ENCODE results near the gene RAPGEF2.
"Not testable (repeated sequence)": the region's sequence is repeated elsewhere in the genome, so short reads cannot be mapped to it uniquely, and the experiment has no call there.

Gene RAPGEF2

DNA sequence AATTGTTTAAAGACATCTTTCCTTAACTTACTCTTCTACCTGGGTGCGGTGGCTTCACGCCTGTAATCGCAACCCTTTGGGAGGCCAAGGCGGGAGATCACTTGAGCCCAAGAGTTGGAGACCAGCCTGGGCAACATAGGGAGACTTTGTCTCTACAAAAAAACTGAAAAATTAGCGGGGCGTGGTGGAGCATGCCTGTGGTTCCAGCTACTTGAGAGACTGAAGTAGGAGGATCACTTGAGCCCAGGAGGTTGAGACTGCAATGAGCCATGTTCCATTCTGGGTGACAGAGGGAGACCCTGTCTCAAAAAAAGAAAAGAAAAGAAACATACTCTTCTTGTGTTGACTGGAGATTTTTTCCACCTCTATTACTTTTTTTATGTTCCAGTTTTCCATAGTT lies 181.9 kb downstream of the RAPGEF2 start:
- H3K4me3 ChIP-seq (ENCODE audit: low read depth, low read length): no peak overlapping the region
- no peak for DNase-seq (ENCODE audit: low read depth)

DNA sequence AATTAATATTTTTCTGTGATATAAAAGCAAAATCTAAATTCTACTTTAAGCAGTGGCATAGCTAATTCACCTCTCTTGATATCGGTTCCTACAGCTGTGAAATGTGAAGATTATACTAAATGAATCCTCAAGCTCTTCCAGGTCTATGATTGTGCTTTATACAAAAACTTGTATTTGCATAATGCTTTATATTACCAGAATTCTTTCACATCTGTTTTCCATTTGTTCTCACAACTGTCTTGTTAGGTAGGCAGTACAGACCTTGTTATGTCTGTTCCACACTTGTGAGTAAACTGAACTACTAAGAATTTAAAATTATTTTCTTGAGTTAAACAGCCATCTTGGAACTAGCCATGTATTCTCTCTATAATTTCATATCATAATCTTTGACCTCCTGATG lies 184.9 kb downstream of the RAPGEF2 start:
- no peak overlapping the region for H3K4me3 ChIP-seq (ENCODE audit: low read depth, low read length)

DNA sequence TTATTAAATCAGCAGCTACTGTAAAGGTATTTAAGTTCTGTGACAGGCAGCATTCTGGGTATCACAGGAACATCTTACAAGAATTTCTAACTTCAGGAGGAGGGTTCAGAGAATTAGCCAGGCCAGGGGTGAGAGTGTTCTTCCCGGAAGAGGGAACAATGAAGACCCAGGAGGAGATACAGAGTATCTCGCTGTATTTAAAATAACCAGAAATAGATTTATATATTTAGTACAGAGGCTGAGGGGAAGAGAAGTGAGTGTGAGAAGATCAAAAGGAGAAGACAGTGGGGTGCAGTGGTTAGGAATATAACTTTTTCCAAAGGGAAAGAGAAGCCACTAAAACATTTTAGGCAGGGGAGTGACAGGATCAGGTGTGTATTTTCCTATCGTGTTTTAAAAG lies 186.8 kb downstream of the RAPGEF2 start:
- DNase-seq (ENCODE audit: low read depth): no peak

More for the DNA sequence above, 184.9 kb downstream of the RAPGEF2 start:
- no peak for DNase-seq (ENCODE audit: low read depth)

DNA sequence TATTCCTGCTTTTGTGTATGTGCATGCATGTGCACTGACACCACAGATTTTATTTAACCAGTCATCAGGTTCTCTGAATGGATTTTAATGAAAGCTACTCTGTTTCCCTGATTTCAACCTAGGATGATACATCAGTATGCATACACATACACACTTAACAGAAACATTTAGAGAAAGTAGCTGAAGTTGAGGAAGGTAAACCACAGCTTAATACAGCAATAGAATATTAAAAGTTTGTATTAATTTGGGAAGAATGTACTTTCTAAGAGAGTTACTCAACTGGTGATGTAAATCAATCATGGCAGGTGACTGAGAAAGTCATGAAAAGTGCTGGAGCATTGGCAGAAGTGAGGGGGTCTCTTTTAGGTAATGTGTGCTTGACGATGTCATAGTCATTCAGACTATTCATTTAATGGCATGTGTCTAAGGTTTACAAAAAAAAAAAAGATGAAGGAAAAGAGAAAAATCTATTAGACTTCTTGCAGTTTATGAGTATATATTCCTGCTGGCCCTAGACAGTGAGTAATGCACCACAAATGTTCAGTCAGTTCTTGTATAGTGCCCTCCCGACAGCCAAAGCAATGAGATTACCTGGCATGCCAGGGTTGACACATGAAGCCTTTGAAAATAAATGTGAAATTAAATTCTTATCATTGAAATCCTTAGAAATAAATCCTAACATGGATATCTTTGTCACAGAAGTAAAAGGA lies 187.6 kb downstream of the RAPGEF2 start:
- no peak overlapping the region for H3K4me3 ChIP-seq (ENCODE audit: low read depth, low read length)
- DNase-seq (ENCODE audit: low read depth): no peak

More for the DNA sequence above, 186.8 kb downstream of the RAPGEF2 start:
- H3K4me3 ChIP-seq (ENCODE audit: low read depth, low read length): no peak overlapping the region

DNA sequence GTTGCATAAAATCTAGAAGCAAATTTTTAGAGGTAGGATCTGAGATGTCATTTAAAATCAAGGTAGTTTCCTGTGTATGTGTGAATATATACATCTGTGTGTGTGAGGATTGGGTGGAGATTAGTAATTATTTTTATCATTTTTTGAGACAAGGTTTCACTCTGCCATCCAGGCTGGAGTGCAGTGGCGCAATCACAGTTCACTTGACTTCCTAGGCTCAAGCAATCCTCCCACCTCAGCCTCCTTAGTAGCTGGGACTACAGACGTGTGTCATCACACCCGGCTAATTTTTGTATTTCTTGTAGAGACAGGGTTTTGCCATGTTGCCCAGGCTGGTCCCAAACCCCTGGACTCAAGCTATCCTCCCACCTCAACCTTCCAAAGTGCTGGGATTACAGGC lies 188.3 kb downstream of the RAPGEF2 start:
- H3K4me3 ChIP-seq (ENCODE audit: low read depth, low read length): no peak overlapping the region
- no peak for DNase-seq (ENCODE audit: low read depth)

DNA sequence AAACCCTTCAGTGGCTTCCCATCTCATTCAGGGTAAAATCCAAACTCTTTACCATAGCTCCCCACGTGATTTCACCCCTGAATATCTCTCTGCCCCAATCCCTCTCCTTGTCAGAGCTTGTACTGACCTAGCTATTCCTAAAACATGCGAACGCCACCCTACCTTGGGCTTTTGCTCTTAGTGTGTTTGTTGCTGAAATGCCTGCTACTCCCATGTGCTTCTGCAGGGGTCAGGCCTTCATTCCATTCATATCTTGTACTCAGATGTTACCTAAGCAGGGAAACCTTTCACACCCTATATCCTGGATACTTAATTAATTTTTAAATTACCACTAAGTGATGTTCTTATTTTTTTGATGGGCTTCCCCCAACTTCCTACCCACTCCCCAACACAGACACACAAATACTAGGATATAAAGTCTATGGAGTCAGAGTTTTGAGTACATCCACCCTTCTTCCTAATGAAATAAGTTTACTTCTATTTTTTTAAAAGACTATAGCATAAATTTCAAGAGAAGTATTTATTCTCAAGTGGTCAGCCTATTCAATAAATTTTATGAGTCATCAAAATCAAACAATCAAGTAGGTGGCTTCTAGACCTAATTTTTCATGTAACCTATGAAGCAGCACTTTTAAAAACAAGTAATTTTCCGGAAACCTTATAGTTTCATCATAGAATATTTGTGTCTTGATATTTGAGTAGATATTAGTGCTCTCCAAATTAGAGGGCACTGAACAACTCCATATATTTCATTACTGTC lies 189.4 kb downstream of the RAPGEF2 start:
- DNase-seq (ENCODE audit: low read depth): no peak
- no peak overlapping the region for H3K4me3 ChIP-seq (ENCODE audit: low read depth, low read length)

DNA sequence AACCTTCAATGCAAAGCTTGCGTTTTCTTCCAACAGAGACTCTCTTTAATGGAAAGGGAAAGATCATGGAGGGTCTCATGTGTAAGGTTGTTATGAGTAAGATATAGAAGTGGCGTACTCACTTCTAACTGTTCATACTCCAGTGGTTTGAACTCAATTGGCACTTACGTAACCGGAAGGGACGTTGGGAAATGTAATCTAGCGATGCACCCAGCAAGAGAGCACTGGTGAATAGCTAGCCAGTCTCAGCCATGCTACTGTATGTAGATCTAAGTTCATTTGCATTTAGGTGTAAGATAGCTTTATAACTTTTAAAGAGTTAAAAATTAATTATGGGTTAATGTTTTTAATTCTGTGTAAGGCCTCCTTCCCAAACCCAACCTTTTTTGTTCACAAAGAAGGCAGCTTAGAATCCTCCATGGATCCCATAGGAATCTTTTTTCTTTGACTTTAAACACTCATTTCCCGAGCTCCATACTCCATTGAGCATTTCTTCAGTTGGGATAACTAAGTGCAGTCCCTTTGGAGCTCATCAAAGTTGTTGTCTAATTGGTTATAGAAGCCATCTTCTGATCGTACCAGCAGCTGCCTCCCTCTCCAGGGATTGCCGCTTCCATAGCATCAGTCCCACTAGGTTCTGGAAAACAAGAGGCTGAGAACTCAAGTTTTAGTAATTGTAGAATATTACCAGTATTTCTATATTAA lies 191.1 kb downstream of the RAPGEF2 start:
- no peak for DNase-seq (ENCODE audit: low read depth)

DNA sequence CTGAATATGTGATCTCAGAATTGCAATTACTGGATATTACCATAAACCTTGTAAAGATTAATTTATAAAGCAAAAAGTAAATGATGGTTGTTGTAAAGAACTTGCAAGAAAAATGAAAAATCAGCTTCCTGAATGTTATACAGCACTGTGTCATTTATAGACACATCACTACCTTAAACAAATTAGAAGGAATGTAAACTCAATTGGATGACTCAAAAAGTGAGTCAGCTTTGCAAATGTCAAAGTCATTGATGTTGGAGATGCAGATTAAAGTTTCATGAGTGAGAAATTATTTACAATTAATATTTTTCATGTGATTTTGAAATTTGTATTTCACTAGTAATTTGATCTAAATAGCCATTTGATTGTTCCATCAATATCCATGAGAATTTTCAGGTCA lies 193.2 kb downstream of the RAPGEF2 start:
- no peak for DNase-seq (ENCODE audit: low read depth)
- no peak overlapping the region for H3K4me3 ChIP-seq (ENCODE audit: low read depth, low read length)

More for the DNA sequence above, 191.1 kb downstream of the RAPGEF2 start:
- no peak overlapping the region for H3K4me3 ChIP-seq (ENCODE audit: low read depth, low read length)

DNA sequence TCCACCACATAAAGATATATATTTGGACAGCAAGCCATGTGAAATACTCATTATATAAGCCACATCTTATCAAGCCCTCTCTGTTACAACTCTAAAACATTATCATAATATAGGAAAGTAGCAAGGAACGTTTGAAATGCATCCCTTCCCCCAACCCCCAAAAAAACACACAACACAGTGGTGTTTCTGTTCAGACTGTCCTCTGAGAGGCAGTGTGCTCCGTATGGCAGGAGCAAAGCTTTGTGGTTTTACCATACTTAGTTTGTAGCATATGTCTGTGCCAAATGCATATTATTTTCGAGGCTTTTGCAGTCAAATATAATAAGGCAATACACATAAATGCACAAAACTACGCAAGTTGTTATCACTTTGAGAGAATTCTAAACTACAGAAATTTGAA lies 194.2 kb downstream of the RAPGEF2 start:
- no peak for DNase-seq (ENCODE audit: low read depth)
- H3K4me3 ChIP-seq (ENCODE audit: low read depth, low read length): no peak overlapping the region

DNA sequence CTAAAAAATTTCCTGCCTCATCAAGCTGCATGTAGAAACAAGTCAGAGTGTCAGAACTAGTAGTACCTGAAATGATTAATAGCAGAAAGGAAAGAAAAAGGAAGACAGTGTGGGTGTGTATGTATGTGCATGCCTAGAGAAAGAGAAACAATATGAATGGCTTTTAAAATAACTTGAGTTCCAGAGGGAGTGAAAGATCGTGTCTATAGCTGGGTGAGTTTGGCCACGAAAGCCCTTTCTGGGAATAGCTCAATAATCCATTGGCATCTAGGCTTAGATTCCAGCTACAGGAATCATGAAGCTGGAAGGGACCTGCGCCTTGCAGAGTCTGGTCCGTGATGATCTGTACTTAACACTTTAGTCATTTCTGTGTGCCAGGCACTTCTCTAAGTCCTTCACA lies 195.6 kb downstream of the RAPGEF2 start:
- no peak for DNase-seq (ENCODE audit: low read depth)
- H3K4me3 ChIP-seq (ENCODE audit: low read depth, low read length): no peak overlapping the region

DNA sequence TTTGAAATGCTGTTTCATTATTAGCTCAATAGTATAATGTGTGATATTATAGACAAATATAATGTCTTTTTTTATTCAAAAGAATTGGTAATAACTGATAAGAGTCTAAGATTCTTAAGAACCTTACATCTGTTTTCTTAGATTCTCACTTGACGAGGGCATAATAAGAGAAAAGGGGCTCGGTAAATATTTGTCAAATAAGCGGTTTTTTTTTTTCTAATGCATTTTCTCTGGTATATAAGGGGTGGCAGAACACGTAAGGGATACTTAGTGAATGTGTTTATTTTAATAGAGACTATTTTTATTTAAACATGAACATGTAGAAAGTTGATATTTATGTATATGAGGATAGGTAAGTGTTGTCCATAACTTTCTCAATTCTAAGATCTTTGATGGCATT lies 200.6 kb downstream of the RAPGEF2 start:
- no peak overlapping the region for H3K4me3 ChIP-seq (ENCODE audit: low read depth, low read length)
- DNase-seq (ENCODE audit: low read depth): no peak

DNA sequence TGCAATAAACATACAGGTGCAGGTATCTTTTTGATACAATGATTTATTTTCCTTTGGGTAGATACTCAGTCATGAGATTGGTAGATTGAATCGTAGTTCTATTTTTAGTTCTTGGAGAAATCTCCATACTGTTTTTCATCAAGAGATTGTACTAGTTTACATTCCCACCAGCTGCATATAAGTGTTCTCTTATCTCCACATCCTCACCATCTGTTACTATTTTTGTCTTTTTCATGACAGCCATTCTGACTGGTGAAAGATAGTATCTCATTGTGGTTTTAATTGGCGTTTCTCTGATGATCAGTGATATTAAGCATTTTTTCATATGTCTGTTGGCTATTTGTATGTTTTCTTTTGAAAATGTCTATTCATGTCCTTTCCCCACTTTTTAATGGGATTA lies 202.2 kb downstream of the RAPGEF2 start:
- H3K4me3 ChIP-seq (ENCODE audit: low read depth, low read length): no peak overlapping the region

DNA sequence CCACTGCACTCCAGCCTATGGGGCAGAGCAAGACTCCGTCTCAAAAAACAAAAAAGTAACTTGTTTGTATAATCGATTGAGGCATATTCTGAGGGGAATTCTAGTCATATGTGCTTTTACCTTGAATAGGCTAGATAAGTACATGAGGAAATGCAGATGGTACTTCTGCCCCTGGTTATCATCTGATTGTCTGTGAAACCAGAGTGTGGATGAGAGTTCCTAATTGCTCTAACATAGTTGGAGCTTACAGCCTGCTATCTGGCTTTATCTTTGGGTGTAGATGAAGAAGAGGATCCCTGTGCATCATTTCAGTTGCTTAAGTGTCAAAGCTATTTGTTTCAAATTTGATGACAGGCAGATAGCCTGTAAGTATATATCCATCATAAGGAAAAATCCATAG lies 205.1 kb downstream of the RAPGEF2 start:
- no peak overlapping the region for H3K4me3 ChIP-seq (ENCODE audit: low read depth, low read length)
- DNase-seq (ENCODE audit: low read depth): no peak

More for the DNA sequence above, 202.2 kb downstream of the RAPGEF2 start:
- no peak for DNase-seq (ENCODE audit: low read depth)

DNA sequence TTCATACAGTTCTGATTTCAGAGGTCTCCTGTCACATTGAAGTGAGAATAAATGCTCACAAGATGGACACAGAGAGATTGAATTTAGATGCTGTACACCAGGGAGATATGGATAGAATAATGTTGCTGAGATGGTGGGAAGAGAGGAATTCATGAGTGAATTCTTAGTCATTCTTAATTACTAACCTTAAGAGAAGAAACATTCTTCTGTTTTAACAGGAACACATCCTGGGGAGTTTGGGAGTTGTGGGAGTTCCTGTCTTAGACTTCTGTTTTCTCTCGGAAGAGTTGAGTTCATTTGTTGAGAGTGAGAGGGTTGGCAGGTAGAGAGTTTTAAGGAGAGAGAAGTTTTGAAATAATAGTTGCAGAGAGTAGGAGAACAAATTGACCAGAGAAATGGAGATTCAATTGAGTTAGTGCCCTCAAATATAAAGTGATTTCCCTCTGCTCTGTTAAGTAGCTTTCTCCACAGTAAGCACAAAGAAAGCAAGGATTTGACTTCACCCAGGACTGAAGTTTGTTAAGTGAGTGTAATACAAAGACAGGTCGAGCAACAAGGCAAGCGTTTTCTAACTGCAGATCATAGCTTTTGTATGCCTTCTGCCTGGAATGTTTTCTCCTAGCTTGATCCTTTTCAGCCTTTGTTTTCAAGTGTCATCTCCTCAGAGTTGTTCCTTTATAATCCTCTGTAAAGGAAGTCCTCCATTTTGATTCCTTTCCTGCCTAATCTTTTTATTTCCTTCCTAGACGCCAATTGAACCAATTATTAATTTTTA lies 205.9 kb downstream of the RAPGEF2 start:
- DNase-seq (ENCODE audit: low read depth): peak; percentile 27
- H3K4me3 ChIP-seq (ENCODE audit: low read depth, low read length): no peak overlapping the region

DNA sequence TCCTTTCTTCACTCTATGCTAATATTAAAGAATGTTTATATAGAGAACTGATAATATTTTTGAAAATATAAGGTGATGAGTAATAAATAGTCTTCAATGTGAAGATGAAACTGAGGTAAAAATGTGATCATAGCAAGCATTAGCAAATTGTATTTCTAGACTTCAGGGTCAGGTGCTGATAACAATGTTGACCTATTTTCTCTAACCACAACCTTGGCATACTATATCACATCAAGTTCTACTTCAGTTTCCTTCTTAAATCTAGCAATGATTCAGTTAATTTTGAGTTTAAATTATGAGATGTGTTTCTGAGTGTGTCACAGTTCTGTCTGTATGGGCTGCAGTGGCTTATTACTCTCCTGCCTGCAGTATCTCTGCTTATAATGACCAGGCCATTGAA lies 209.4 kb downstream of the RAPGEF2 start:
- H3K4me3 ChIP-seq (ENCODE audit: low read depth, low read length): no peak overlapping the region
- DNase-seq (ENCODE audit: low read depth): no peak

DNA sequence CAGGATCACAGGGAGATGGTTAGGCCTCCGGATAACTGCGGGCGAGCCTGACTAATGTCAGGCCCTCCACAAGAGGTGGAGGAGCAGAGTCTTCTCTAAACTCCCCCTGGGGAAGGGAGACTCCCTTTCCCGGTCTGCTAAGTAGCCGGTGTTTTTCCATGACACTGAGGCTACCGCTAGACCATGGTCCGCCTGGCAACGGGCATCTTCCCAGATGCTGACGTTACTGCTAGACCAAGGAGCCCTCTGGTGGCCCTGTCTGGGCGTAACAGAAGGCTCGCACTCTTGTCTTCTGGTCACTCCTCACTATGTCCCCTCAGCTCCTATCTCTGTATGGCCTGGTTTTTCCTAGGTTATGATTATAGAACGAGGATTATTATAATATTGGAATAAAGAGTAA lies 213.0 kb downstream of the RAPGEF2 start:
- not testable (repeated sequence) for DNase-seq (ENCODE audit: low read depth); H3K4me3 ChIP-seq (ENCODE audit: low read depth, low read length)

DNA sequence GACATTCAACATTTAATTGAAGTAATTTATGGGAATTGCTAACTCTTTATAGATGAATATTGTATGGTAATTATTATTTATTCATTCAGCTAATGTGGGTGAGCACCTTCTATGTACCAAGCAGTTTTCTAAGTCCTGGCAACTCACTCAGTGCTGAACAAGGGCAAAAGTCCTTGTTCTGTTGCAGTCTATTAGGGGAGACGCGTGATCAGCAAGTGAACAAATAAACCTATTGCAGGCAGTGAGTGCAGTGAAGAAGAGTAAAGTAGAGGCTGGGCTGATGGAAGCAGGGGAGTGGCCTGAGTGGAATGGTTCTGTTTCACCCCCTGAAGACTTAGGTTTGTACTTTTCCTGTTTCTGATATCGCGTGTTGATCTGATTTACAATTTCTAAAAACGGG lies 214.3 kb downstream of the RAPGEF2 start:
- DNase-seq (ENCODE audit: low read depth): no peak
- H3K4me3 ChIP-seq (ENCODE audit: low read depth, low read length): no peak overlapping the region

DNA sequence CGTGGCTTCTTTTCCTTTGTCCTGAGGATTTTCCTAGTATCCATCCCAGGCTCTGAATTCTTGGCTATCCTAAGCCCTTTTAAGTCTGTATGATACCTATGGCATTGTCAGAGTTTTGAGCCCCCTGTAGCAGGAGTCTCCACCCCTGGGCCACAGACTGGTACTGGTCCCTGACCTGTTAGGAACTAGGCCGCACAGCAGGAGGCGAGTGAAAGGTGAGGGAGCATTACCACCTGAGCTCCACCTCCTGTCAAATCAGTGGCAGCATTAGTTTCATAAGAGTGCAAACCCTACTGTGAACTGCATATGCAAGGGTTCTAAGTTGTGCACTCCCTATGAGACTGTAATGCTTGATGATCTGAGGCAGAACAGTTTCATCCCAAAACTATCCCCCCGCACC lies 216.1 kb downstream of the RAPGEF2 start:
- H3K4me3 ChIP-seq (ENCODE audit: low read depth, low read length): no peak overlapping the region
- no peak for DNase-seq (ENCODE audit: low read depth)

DNA sequence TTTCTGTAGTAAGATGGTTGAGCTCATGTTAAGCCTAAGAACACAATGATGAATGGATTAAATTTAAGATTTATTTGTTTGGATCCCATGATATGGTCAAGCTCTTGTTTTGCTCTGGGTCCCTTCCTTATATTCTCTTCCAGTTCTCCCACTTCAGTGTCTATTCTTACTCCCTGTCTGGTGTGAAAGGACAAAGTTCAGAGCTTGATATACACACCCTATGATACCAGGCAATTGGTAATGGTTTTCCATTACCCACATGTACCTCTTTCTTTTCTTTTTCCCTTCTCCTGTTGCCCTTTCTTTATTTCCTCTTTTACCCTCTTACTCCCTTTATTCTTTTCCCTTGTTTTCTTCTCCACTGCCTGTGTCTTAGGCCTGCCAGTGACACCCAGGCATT lies 223.6 kb downstream of the RAPGEF2 start:
- DNase-seq (ENCODE audit: low read depth): no peak
- no peak overlapping the region for H3K4me3 ChIP-seq (ENCODE audit: low read depth, low read length)

DNA sequence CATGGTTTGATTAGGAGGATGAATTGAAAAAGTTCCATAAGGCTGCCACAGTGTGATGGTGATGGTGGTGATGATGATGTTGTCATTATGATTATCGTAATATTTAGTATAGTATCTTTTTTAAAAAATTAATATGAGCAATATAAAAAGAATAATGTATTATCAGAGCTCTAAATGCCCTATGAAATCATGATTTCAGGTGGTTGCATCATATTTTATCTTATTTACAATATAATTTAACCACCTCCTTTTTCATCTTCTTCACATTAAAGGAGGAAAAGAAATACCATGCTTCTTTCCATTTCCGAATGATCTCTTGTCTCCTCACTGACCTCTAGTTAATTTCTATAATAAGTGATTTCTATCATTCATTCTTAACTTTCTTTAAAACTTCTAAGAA lies 225.9 kb downstream of the RAPGEF2 start:
- DNase-seq (ENCODE audit: low read depth): no peak
- H3K4me3 ChIP-seq (ENCODE audit: low read depth, low read length): no peak overlapping the region

All from skeletal muscle cell (primary cell).